Measurements from ENCODE around the gene RAB20. TPM values are rescaled to one million over a fixed set of nuclear protein-coding genes. Genes with fewer than 3 reads are reported as not detected.

RAB20 gene
- total and polyA plus RNA-seq, 10 of the 15 experiments (the other 5 are each of a cell fraction or from before 2014, with no cell fraction given): 0.48 to 33.1 (median 9.6) TPM

DNA sequence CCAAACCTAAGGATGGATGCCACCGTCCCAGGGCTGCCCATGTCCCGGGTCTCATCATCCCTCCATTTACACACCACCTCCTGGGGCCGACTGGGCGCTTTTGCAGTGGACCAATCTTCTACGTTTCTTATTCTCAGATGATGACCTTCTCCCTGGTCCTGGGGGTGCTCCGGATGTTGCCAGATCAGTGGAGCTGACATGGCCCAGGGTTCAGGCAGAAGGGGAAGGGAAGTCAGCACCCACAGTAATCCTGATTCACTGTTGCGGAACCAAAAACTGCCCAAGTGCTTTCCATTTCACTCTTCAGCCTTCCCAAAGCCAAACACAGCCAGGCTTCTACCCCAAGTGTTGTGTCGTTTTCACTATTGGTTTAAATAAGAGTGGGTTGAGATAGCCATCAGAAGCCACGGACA lies 29.8 kb downstream of the RAB20 start:
- POLR2A ChIA-PET: interaction anchor here (0.7 kb wide), 1 partner anchor 25 kb away, joined by 4 read pairs; no protein-coding TSS in a partner anchor
- Histone ChIP-seq H3K27ac (ENCODE audit: control insufficient read depth, insufficient read depth) (no peak overlapping the region), H3K79me2 (ENCODE audit: control insufficient read depth, insufficient read depth, low read length) (no peaks in the 10 kb centered on the region), H3K4me1 (ENCODE audit: control insufficient read depth, insufficient read depth, low read length) (peaks cover 5% of the 10 kb centered on the region), H3K9ac (ENCODE audit: control insufficient read depth, insufficient read depth, low read length) (no peak overlapping the region), H3K4me2 (ENCODE audit: control insufficient read depth, insufficient read depth) (no peak overlapping the region), H4K20me1 (ENCODE audit: control insufficient read depth, insufficient read depth) (no peaks in the 10 kb centered on the region), H3K36me3 (ENCODE audit: control insufficient read depth in 2 of 2, insufficient read depth in 2 of 2, low read length in 1 of 2) (no peaks in the 10 kb centered on the region), H3K9me3 (replicated peaks; ENCODE audit: control insufficient read depth, insufficient read depth, low read length) (no peaks in the 10 kb centered on the region), H3K4me3 (no peak overlapping the region), H3K27me3 (replicated peaks in 1 of 2; ENCODE audit: control insufficient read depth in 2 of 2, insufficient read depth in 2 of 2, low read length in 1 of 2) (no peaks in the 10 kb centered on the region), H2AFZ (ENCODE audit: control insufficient read depth, low read depth, low read length) (no peak overlapping the region)
- RAD21 ChIA-PET (ENCODE audit: unreplicated experiment): interaction anchor here (2.0 kb wide), 1 partner anchor 76 kb away, joined by 6 read pairs; no protein-coding TSS in a partner anchor
- CTCF ChIA-PET: interaction anchor here (0.7 to 1.2 kb wide), 2 partner anchors 16 to 27 kb away, joined by 3 read pairs; no protein-coding TSS in a partner anchor
- SMC1A ChIA-PET (ENCODE audit: uncharacterized antibody, unreplicated experiment): interaction anchor here (1.2 kb wide), 1 partner anchor 76 kb away, joined by 3 read pairs; no protein-coding TSS in a partner anchor
- BruUV-seq (replicated peaks): no TSS peak
- WGBS (ENCODE audit: insufficient coverage, insufficient replicate concordance, low lambda C conversion rate, missing lambda C conversion rate): 45% methylated on average over 9 of the region's 9 CpGs
- DNase-seq (ENCODE audit: low read depth, low spot score) (no peak), FAIRE-seq (no peak), ATAC-seq (peak; percentile 25)
- TF ChIP-seq SUZ12 (IDR thresholded peaks at IDR 0.05; ENCODE audit: unreplicated experiment) (no peak), PAX5 (IDR thresholded peaks at IDR 0.05; ENCODE audit: borderline replicate concordance, low read depth, low read length) (peak; percentile 38; the same call in 1 of the 2 replicates), STAT3 (IDR thresholded peaks at IDR 0.05; ENCODE audit: low read depth, low read length) (no peak), MEF2B (IDR thresholded peaks at IDR 0.05; ENCODE audit: partially characterized antibody, poor library complexity, severe bottlenecking) (no peak), CREB1 (IDR thresholded peaks at IDR 0.05; ENCODE audit: low read depth) (no peak)
- TF ChIP-seq, protein P1, sequence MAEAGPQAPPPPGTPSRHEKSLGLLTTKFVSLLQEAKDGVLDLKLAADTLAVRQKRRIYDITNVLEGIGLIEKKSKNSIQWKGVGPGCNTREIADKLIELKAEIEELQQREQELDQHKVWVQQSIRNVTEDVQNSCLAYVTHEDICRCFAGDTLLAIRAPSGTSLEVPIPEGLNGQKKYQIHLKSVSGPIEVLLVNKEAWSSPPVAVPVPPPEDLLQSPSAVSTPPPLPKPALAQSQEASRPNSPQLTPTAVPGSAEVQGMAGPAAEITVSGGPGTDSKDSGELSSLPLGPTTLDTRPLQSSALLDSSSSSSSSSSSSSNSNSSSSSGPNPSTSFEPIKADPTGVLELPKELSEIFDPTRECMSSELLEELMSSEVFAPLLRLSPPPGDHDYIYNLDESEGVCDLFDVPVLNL (IDR thresholded peaks at IDR 0.05; ENCODE audit: low read depth, low read length): no peak
- TF ChIP-seq, protein P2, sequence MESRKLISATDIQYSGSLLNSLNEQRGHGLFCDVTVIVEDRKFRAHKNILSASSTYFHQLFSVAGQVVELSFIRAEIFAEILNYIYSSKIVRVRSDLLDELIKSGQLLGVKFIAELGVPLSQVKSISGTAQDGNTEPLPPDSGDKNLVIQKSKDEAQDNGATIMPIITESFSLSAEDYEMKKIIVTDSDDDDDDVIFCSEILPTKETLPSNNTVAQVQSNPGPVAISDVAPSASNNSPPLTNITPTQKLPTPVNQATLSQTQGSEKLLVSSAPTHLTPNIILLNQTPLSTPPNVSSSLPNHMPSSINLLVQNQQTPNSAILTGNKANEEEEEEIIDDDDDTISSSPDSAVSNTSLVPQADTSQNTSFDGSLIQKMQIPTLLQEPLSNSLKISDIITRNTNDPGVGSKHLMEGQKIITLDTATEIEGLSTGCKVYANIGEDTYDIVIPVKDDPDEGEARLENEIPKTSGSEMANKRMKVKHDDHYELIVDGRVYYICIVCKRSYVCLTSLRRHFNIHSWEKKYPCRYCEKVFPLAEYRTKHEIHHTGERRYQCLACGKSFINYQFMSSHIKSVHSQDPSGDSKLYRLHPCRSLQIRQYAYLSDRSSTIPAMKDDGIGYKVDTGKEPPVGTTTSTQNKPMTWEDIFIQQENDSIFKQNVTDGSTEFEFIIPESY (IDR thresholded peaks at IDR 0.05): no peak
- TF ChIP-seq, protein P3, sequence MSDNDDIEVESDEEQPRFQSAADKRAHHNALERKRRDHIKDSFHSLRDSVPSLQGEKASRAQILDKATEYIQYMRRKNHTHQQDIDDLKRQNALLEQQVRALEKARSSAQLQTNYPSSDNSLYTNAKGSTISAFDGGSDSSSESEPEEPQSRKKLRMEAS (IDR thresholded peaks at IDR 0.05; ENCODE audit: low read depth, low read length): no peak
- in situ Hi-C loops (cut with MboI): no loop called here
- intact Hi-C loops (cut with micrococcal nuclease; ENCODE audit: unreplicated experiment): no loop called here
